HCT116 (cell line): Measurements from ENCODE around the gene PGC. TPM values are rescaled to one million over a fixed set of nuclear protein-coding genes. Genes with fewer than 3 reads are reported as not detected.

Experiments used
- ATAC-seq: fragments of 200-7000 bp; cut with Tn5 transposase; 2 replicates; pipeline ENCODE4 v1.9.1; 2020; ENCODE audit warnings: mild to moderate bottlenecking, moderate library complexity
- BruUV-seq: library from RNA; stranded (reverse); fragments of 400-500 nt; replicated peaks from 2 replicates; lab custom pipeline; 2021; lab: Mats Ljungman, UMichigan
- CTCF ChIA-PET: fragments of 300-600 bp; sonication (Branson Sonifier 250); formaldehyde crosslinking; loops from one replicate; lab custom pipeline; 2021; ENCODE audit warnings: antibody characterized with exemption; lab: Charles Lee
- POLR2A ChIA-PET: fragments of 300-600, 350-600 bp; sonication (Branson Sonifier 250); formaldehyde crosslinking; loops from one replicate; lab custom pipeline; 2021; ENCODE audit warnings: antibody characterized with exemption; lab: Charles Lee
- RAD21 ChIA-PET, 2 experiments: fragments of 300-600 bp; sonication (Branson Sonifier 250); formaldehyde crosslinking; loops; one replicate each; lab custom pipeline; 2023; ENCODE audit warnings: low total read pairs in 2 of 2; ENCODE audit not compliant: uncharacterized antibody in 2 of 2, unreplicated experiment in 2 of 2, low non-redundant PET in 1 of 2; lab: Charles Lee
- DNase-seq: peaks from one replicate; pipeline ENCODE4 v3.0.0-alpha.2; 2010; ENCODE audit warnings: low read depth, low spot score
- H2AFZ ChIP-seq: fragments of 200-600 bp; shearing (Covaris generic), sonication (generic); 2 replicates; pipeline ENCODE4 v1.6.1; 2017; ENCODE audit warnings: low read depth, mixed run types, mixed read lengths, antibody characterized with exemption, low read length; ENCODE audit not compliant: poor library complexity, severe bottlenecking
- H3K27ac ChIP-seq: 2 replicates; pipeline ENCODE4 v1.5.1; 2012; ENCODE audit warnings: low read depth, low read length
- H3K27me3 ChIP-seq: fragments of 200-600 bp; sonication (generic); 2 replicates; pipeline ENCODE4 v1.6.1; 2016; ENCODE audit warnings: mixed run types, low read length, mixed read lengths; ENCODE audit not compliant: insufficient read depth
- H3K36me3 ChIP-seq, 2 experiments: fragments of 200-500 bp in 1 of 2; fragments of 200-600 bp in 1 of 2; sonication (Bioruptor generic) in 1 of 2; sonication (generic) in 1 of 2; 2 replicates each; pipeline versions ENCODE4 v1.5.1 to v1.6.1; 2014 to 2016; ENCODE audit warnings: low read length in 2 of 2, inconsistent platforms in 1 of 2, mixed read lengths in 1 of 2, mixed run types in 1 of 2; ENCODE audit not compliant: insufficient read depth in 2 of 2, control insufficient read depth in 1 of 2
- H3K4me1 ChIP-seq, 2 experiments: fragments of 200-600 bp in 1 of 2; sonication (generic) in 1 of 2; 2 replicates each; pipeline versions ENCODE4 v1.5.1 to v1.6.1; 2012 to 2017; ENCODE audit warnings: low read length in 2 of 2, inconsistent platforms in 1 of 2, mild to moderate bottlenecking in 1 of 2, mixed read lengths in 1 of 2, mixed run types in 1 of 2, moderate library complexity in 1 of 2; ENCODE audit not compliant: insufficient read depth in 2 of 2, control insufficient read depth in 1 of 2
- H3K4me2 ChIP-seq: fragments of 200-600 bp; sonication (generic); 2 replicates; pipeline ENCODE4 v1.6.1; 2017; ENCODE audit warnings: mixed run types, low read length, mixed read lengths
- H3K4me3 ChIP-seq, 2 experiments: fragments of 200-600 bp in 1 of 2; sonication (generic) in 1 of 2; replicated peaks in 1 of 2; 2 replicates each; pipeline ENCODE4 v1.5.1; 2011 to 2016; ENCODE audit warnings: low read length in 2 of 2, control low read depth in 1 of 2, low read depth in 1 of 2, mild to moderate bottlenecking in 1 of 2, mixed read lengths in 1 of 2, mixed run types in 1 of 2
- H3K79me2 ChIP-seq: fragments of 200-600 bp; sonication (generic); 2 replicates; pipeline ENCODE4 v1.6.1; 2017; ENCODE audit warnings: mild to moderate bottlenecking, mixed run types, low read length, moderate library complexity, mixed read lengths; ENCODE audit not compliant: insufficient read depth
- H3K9ac ChIP-seq: fragments of 200-600 bp; sonication (generic); 2 replicates; pipeline ENCODE4 v1.6.1; 2016; ENCODE audit warnings: low read length, mixed read lengths
- H3K9me2 ChIP-seq: fragments of 200-600 bp; sonication (generic), shearing (Covaris generic); 2 replicates; pipeline ENCODE4 v1.6.1; 2017; ENCODE audit warnings: mixed run types, mild to moderate bottlenecking, moderate library complexity; ENCODE audit not compliant: insufficient read depth
- H3K9me3 ChIP-seq, 2 experiments: fragments of 200-500 bp in 1 of 2; fragments of 200-600 bp in 1 of 2; sonication (Bioruptor generic) in 1 of 2; sonication (generic) in 1 of 2; 2 replicates each; pipeline ENCODE4 v1.6.1; 2014 to 2017; ENCODE audit warnings: low read length in 2 of 2, mixed read lengths in 2 of 2, inconsistent platforms in 1 of 2, low read depth in 1 of 2, mild to moderate bottlenecking in 1 of 2, mixed run types in 1 of 2, moderate library complexity in 1 of 2; ENCODE audit not compliant: control insufficient read depth in 1 of 2, insufficient read depth in 1 of 2
- H4K20me1 ChIP-seq: fragments of 200-600 bp; sonication (generic), shearing (Covaris generic); 2 replicates; pipeline ENCODE4 v1.6.1; 2017; ENCODE audit warnings: mixed run types, mild to moderate bottlenecking, moderate library complexity; ENCODE audit not compliant: insufficient read depth
- ATF3 ChIP-seq: IDR thresholded peaks from 2 replicates; pipeline ENCODE4 v1.6.1; 2012
- CEBPB ChIP-seq: IDR thresholded peaks from 2 replicates; pipeline ENCODE4 v1.6.1; 2012; ENCODE audit warnings: low read depth
- CTCF ChIP-seq, 3 experiments: fragments of 200-600 bp in 1 of 3; sonication (generic) in 1 of 3; IDR thresholded peaks in 2 of 3; conservative IDR thresholded peaks in 1 of 3; 2 replicates each; pipeline ENCODE4 v1.5.1; 2012 to 2017; ENCODE audit warnings: low read depth in 2 of 3, low read length in 2 of 3, antibody characterized with exemption in 1 of 3, borderline replicate concordance in 1 of 3, control low read depth in 1 of 3, mild to moderate bottlenecking in 1 of 3, mixed read lengths in 1 of 3, mixed run types in 1 of 3, moderate library complexity in 1 of 3; ENCODE audit not compliant: insufficient read depth in 1 of 3
- EZH2 ChIP-seq: fragments of 200-600 bp; sonication (generic); IDR thresholded peaks from 2 replicates; pipeline ENCODE4 v1.6.1; 2017; ENCODE audit warnings: antibody characterized with exemption, mixed run types
- FOSL1 ChIP-seq: IDR thresholded peaks from 2 replicates; pipeline ENCODE4 v1.6.1; 2012; ENCODE audit warnings: low read depth
- POLR2A ChIP-seq: IDR thresholded peaks from 2 replicates; pipeline ENCODE4 v1.7.0; 2011; ENCODE audit warnings: borderline replicate concordance; ENCODE audit not compliant: insufficient read depth, insufficient read length; ENCODE audit errors: extremely low read depth
- RAD21 ChIP-seq: IDR thresholded peaks from 2 replicates; pipeline ENCODE4 v1.6.1; 2012; ENCODE audit warnings: low read depth, mild to moderate bottlenecking
- REST ChIP-seq: IDR thresholded peaks from 2 replicates; pipeline ENCODE4 v1.6.1; 2012; ENCODE audit warnings: low read depth
- SRF ChIP-seq: IDR thresholded peaks from 2 replicates; pipeline ENCODE4 v1.6.1; 2012; ENCODE audit warnings: low read depth
- YY1 ChIP-seq: IDR thresholded peaks from 2 replicates; pipeline ENCODE4 v1.6.1; 2011; ENCODE audit warnings: low read length, low read depth, moderate library complexity, mild to moderate bottlenecking; ENCODE audit not compliant: insufficient replicate concordance; ENCODE audit errors: extremely low read depth
- intact Hi-C: fragments of 100-400 bp; cut with micrococcal nuclease; formaldehyde crosslinking; loops from 2 replicates; pipeline ENCODE4 v1.10.0; 2022
- total RNA-seq: library from RNA; stranded (reverse); gene quantifications from one replicate; pipeline ENCODE4 v1.2.1, GENCODE V29; 2021; ENCODE audit not compliant: unreplicated experiment

PGC gene
- total RNA-seq, 1 experiment from 2014 or later: 1.2 TPM

- ATAC-seq (no peak), DNase-seq (no peak)
- no peaks in the 10 kb centered on the region for H3K27me3 ChIP-seq
- H3K4me3 ChIP-seq: no peak overlapping the region
- H3K36me3 ChIP-seq: no peaks in the 10 kb centered on the region
- no peaks in the 10 kb centered on the region for H4K20me1 ChIP-seq
- POLR2A ChIA-PET: no interaction called here
- intact Hi-C loops: no loop called here
- H3K4me2 ChIP-seq: no peak overlapping the region
- no peak for TF ChIP-seq SRF
- TF ChIP-seq EZH2: no peak
- no peak for TF ChIP-seq YY1
- TF ChIP-seq ATF3: no peak
- TF ChIP-seq FOSL1: no peak
- no peak for TF ChIP-seq CTCF (IDR thresholded peaks at IDR 0.05 in 2 of 3, conservative IDR thresholded peaks at IDR 0.05 in 1 of 3; ENCODE audit: borderline replicate concordance in 1 of 3, insufficient read depth in 1 of 3, low read depth in 2 of 3, low read length in 2 of 3)
- TF ChIP-seq POLR2A: no peak
- no peak for TF ChIP-seq RAD21
- TF ChIP-seq CEBPB: no peak
- no peak for TF ChIP-seq REST
- CTCF ChIA-PET: no interaction called here
- peaks cover 2 to 8% of the 10 kb centered on the region in 2 experiments; a peak in 3 of 4 replicates for H3K4me1 ChIP-seq
- H3K9ac ChIP-seq: no peak overlapping the region
- RAD21 ChIA-PET: no interaction called here
- no peaks in the 10 kb centered on the region for H3K9me3 ChIP-seq
- BruUV-seq: no TSS peak
- H3K79me2 ChIP-seq: no peaks in the 10 kb centered on the region
- no peaks in the 10 kb centered on the region for H3K9me2 ChIP-seq
- H2AFZ ChIP-seq: no peak overlapping the region
- H3K27ac ChIP-seq: no peak overlapping the region
Measured at GRCh38 chr6:41721414-41721813, 25.8 kb downstream of the PGC start.
